HEK293 (cell line): ENCODE results near the gene DNHD1.

Experiments used
- CTCF ChIA-PET: fragments of 350-600 bp; formaldehyde crosslinking; extraction: SDS; loops from one replicate; lab custom pipeline; 2021; ENCODE audit warnings: antibody characterized with exemption; lab: Yijun Ruan, JAX
- POLR2A ChIA-PET: fragments of 300-600 bp; formaldehyde crosslinking; extraction: SDS; loops from one replicate; lab custom pipeline; 2020; ENCODE audit warnings: antibody characterized with exemption, inconsistent platforms; lab: Yijun Ruan, JAX
- H3K27ac ChIP-seq: fragments of 200-500 bp; sonication (Bioruptor generic); 2 replicates; pipeline ENCODE4 v1.5.1; 2014; ENCODE audit warnings: low read depth, low read length, control low read depth, inconsistent platforms; ENCODE audit errors: extremely low read depth
- H3K36me3 ChIP-seq, 2 experiments: fragments of 200-500 bp in 1 of 2; sonication (Bioruptor generic) in 1 of 2; 1 replicate in 1 of 2; 2 replicates in 1 of 2; pipeline ENCODE4 v1.5.1; 2014 to 2017; ENCODE audit warnings: inconsistent platforms in 2 of 2, low read length in 2 of 2; ENCODE audit not compliant: control insufficient read depth in 2 of 2, insufficient read depth in 1 of 2
- H3K4me1 ChIP-seq: fragments of 200-500 bp; sonication (Bioruptor generic); 2 replicates; pipeline ENCODE4 v1.5.1; 2014; ENCODE audit warnings: mild to moderate bottlenecking, low read length, inconsistent platforms; ENCODE audit not compliant: control insufficient read depth, insufficient read depth
- H3K4me3 ChIP-seq: 2 replicates; pipeline ENCODE4 v1.5.1; 2011; ENCODE audit warnings: low read depth, mild to moderate bottlenecking, control low read depth, low read length, moderate library complexity
- H3K9me3 ChIP-seq: fragments of 200-500 bp; sonication (Bioruptor generic); 2 replicates; pipeline ENCODE4 v1.5.1; 2014; ENCODE audit warnings: low read depth, low read length, inconsistent platforms; ENCODE audit not compliant: control insufficient read depth, insufficient read depth
- EGR2 ChIP-seq: fragments of 450-650 bp; formaldehyde crosslinking; IDR thresholded peaks from 2 replicates; pipeline ENCODE4 v1.5.1; 2016; ENCODE audit warnings: low read depth, missing biosample characterization, missing genetic modification characterization
- GLI2 ChIP-seq: fragments of 450-650 bp; formaldehyde crosslinking; IDR thresholded peaks from 2 replicates; pipeline ENCODE4; 2017; ENCODE audit warnings: missing biosample characterization, missing genetic modification characterization, low read depth, borderline replicate concordance
- HOXA7 ChIP-seq: sonication (generic); formaldehyde crosslinking; IDR thresholded peaks from 2 replicates; pipeline ENCODE4 v1.8.1; 2022; ENCODE audit warnings: missing genetic modification reagents, borderline replicate concordance
- HOXD13 ChIP-seq: sonication (generic); formaldehyde crosslinking; IDR thresholded peaks from 2 replicates; pipeline ENCODE4 v1.8.0; 2022; ENCODE audit warnings: missing genetic modification reagents, borderline replicate concordance
- KLF8 ChIP-seq: fragments of 450-650 bp; formaldehyde crosslinking; IDR thresholded peaks from 2 replicates; pipeline ENCODE4 v1.5.1; 2016; ENCODE audit warnings: missing biosample characterization, missing genetic modification characterization
- YY1 ChIP-seq: fragments of 450-650 bp; formaldehyde crosslinking; IDR thresholded peaks from 2 replicates; pipeline ENCODE4 v1.5.1; 2018; ENCODE audit warnings: missing biosample characterization, missing genetic modification characterization
- ZNF133 ChIP-seq: fragments of 450-650 bp; formaldehyde crosslinking; IDR thresholded peaks from 2 replicates; pipeline ENCODE4 v1.5.1; 2016; ENCODE audit warnings: missing biosample characterization, missing genetic modification characterization
- ZNF23 ChIP-seq: fragments of 450-650 bp; formaldehyde crosslinking; IDR thresholded peaks from 2 replicates; pipeline ENCODE4 v1.5.1; 2016; ENCODE audit warnings: missing biosample characterization, missing genetic modification characterization, borderline replicate concordance
- ZNF274 ChIP-seq, 2 experiments: fragments of 200-500 bp in 1 of 2; fragments of 450-650 bp in 1 of 2; sonication (Bioruptor generic) in 1 of 2; formaldehyde crosslinking in 1 of 2; IDR thresholded peaks; 2 replicates each; pipeline versions ENCODE4 v1.5.1 to v1.6.1; 2014 to 2016; ENCODE audit warnings: borderline replicate concordance in 1 of 2, inconsistent platforms in 1 of 2, low read length in 1 of 2, missing biosample characterization in 1 of 2, missing genetic modification characterization in 1 of 2
- ZNF585B ChIP-seq: fragments of 450-650 bp; formaldehyde crosslinking; IDR thresholded peaks from 2 replicates; pipeline ENCODE4 v1.5.1; 2016; ENCODE audit warnings: missing biosample characterization, missing genetic modification characterization
- ZNF658 ChIP-seq: fragments of 450-650 bp; formaldehyde crosslinking; IDR thresholded peaks from 2 replicates; pipeline ENCODE4; 2016; ENCODE audit warnings: missing biosample characterization, missing genetic modification characterization
- TF ChIP-seq, protein P1 (sequence below): fragments of 450-650 bp; formaldehyde crosslinking; IDR thresholded peaks from 2 replicates; pipeline ENCODE4 v1.5.1; 2016; ENCODE audit warnings: missing biosample characterization, missing genetic modification characterization
- TF ChIP-seq, protein P2 (sequence below): fragments of 450-650 bp; formaldehyde crosslinking; conservative IDR thresholded peaks from 2 replicates; pipeline ENCODE4 v1.5.1; 2016; ENCODE audit warnings: low read depth, missing biosample characterization, missing genetic modification characterization
- TF ChIP-seq, protein P3 (sequence below): fragments of 450-650 bp; formaldehyde crosslinking; IDR thresholded peaks from 2 replicates; pipeline ENCODE4 v1.5.1; 2016; ENCODE audit warnings: missing biosample characterization, missing genetic modification characterization, low read depth

The DNHD1 gene

GRCh38 chr11:6599449-6599848 lies 102.4 kb downstream of the DNHD1 start:
- Histone ChIP-seq H3K36me3 (peaks cover 0 to 75% of the 10 kb centered on the region in 2 experiments; a peak in 1 of 3 replicates), H3K4me3 (no peak overlapping the region), H3K27ac (no peak overlapping the region), H3K9me3 (no peaks in the 10 kb centered on the region), H3K4me1 (no peaks in the 10 kb centered on the region)
- CTCF ChIA-PET: interaction anchor here (0.6 kb wide), 1 partner anchor 25 kb away, joined by 6 read pairs; no protein-coding TSS in a partner anchor
- TF ChIP-seq EGR2 (no peak), KLF8 (tag by site-specific recombination) (no peak), ZNF658 (tag by site-specific recombination) (no peak), ZNF585B (tag by site-specific recombination) (no peak), GLI2 (no peak), HOXA7 (CRISPR knock-in tag) (no peak), YY1 (tag by site-specific recombination) (no peak), ZNF274 (IDR thresholded peaks at IDR 0.05; ENCODE audit: low read length) (no peak), ZNF274 (tag by site-specific recombination; IDR thresholded peaks at IDR 0.05; ENCODE audit: borderline replicate concordance) (no peak), ZNF23 (tag by site-specific recombination) (no peak), HOXD13 (CRISPR knock-in tag) (no peak)
- TF ChIP-seq, protein P1, sequence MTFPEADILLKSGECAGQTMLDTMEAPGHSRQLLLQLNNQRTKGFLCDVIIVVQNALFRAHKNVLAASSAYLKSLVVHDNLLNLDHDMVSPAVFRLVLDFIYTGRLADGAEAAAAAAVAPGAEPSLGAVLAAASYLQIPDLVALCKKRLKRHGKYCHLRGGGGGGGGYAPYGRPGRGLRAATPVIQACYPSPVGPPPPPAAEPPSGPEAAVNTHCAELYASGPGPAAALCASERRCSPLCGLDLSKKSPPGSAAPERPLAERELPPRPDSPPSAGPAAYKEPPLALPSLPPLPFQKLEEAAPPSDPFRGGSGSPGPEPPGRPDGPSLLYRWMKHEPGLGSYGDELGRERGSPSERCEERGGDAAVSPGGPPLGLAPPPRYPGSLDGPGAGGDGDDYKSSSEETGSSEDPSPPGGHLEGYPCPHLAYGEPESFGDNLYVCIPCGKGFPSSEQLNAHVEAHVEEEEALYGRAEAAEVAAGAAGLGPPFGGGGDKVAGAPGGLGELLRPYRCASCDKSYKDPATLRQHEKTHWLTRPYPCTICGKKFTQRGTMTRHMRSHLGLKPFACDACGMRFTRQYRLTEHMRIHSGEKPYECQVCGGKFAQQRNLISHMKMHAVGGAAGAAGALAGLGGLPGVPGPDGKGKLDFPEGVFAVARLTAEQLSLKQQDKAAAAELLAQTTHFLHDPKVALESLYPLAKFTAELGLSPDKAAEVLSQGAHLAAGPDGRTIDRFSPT (tag by site-specific recombination): no peak
- TF ChIP-seq, protein P2, sequence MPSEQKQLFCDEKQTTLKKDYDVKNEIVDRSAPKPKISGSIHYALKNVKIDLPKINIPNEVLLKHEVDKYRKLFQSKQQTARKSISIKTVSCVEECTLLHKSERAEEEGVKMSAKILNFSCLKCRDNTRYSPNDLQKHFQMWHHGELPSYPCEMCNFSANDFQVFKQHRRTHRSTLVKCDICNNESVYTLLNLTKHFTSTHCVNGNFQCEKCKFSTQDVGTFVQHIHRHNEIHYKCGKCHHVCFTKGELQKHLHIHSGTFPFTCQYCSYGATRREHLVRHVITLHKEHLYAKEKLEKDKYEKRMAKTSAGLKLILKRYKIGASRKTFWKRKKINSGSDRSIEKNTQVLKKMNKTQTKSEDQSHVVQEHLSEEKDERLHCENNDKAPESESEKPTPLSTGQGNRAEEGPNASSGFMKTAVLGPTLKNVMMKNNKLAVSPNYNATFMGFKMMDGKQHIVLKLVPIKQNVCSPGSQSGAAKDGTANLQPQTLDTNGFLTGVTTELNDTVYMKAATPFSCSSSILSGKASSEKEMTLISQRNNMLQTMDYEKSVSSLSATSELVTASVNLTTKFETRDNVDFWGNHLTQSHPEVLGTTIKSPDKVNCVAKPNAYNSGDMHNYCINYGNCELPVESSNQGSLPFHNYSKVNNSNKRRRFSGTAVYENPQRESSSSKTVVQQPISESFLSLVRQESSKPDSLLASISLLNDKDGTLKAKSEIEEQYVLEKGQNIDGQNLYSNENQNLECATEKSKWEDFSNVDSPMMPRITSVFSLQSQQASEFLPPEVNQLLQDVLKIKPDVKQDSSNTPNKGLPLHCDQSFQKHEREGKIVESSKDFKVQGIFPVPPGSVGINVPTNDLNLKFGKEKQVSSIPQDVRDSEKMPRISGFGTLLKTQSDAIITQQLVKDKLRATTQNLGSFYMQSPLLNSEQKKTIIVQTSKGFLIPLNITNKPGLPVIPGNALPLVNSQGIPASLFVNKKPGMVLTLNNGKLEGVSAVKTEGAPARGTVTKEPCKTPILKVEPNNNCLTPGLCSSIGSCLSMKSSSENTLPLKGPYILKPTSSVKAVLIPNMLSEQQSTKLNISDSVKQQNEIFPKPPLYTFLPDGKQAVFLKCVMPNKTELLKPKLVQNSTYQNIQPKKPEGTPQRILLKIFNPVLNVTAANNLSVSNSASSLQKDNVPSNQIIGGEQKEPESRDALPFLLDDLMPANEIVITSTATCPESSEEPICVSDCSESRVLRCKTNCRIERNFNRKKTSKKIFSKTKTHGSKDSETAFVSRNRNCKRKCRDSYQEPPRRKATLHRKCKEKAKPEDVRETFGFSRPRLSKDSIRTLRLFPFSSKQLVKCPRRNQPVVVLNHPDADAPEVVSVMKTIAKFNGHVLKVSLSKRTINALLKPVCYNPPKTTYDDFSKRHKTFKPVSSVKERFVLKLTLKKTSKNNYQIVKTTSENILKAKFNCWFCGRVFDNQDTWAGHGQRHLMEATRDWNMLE (tag by site-specific recombination): no peak
- POLR2A ChIA-PET: interaction anchor here (0.5 to 1.2 kb wide), 2 partner anchors 12 to 89 kb away, joined by 3 to 8 read pairs; partner anchors contain the start of gene TAF10

DNA sequence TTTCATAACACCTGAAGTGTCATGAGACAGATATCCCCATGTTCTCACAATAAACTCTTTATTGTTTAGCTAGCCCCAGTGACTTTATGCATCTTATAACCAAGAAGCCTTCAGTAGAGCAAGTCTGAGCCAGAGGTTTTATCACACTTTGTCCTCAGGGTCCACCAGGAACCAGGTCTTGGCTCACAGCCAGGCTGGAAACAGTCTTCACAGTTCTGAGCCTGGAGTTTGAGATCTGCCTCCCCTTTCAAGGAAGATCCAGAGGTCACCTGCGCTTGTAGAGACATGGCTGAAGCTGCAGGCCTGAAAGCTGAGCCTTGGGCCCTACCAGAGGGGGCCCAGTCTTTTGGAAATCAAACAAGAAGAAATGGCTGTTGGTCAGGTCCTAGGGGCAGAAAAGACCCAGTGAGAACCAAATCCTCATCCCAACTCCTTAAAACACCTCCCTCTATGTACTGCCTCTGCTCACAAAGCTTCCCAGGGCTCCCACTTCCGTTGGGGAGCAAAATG lies 102.9 kb downstream of the DNHD1 start:
- no peaks in the 10 kb centered on the region for H3K4me1 ChIP-seq
- peaks cover 0 to 71% of the 10 kb centered on the region in 2 experiments; a peak in 1 of 3 replicates for H3K36me3 ChIP-seq
- H3K27ac ChIP-seq: no peak overlapping the region
- no peaks in the 10 kb centered on the region for H3K9me3 ChIP-seq
- no peak overlapping the region for H3K4me3 ChIP-seq
- POLR2A ChIA-PET: interaction anchor here (1.2 kb wide), 1 partner anchor 12 kb away, joined by 3 read pairs; the partner anchor contains the start of gene TAF10
- CTCF ChIA-PET: no interaction called here
- TF ChIP-seq ZNF133 (tag by site-specific recombination): no peak
- TF ChIP-seq, protein P3, sequence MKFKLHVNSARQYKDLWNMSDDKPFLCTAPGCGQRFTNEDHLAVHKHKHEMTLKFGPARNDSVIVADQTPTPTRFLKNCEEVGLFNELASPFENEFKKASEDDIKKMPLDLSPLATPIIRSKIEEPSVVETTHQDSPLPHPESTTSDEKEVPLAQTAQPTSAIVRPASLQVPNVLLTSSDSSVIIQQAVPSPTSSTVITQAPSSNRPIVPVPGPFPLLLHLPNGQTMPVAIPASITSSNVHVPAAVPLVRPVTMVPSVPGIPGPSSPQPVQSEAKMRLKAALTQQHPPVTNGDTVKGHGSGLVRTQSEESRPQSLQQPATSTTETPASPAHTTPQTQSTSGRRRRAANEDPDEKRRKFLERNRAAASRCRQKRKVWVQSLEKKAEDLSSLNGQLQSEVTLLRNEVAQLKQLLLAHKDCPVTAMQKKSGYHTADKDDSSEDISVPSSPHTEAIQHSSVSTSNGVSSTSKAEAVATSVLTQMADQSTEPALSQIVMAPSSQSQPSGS (tag by site-specific recombination): no peak
